GM19023 (cell line): ENCODE results near the gene CREB3L2.
"Not testable (repeated sequence)": the region's sequence is repeated elsewhere in the genome, so short reads cannot be mapped to it uniquely, and the experiment has no call there.

Experiments used
- ATAC-seq: cut with Tn5 transposase; IDR thresholded peaks from one replicate; pipeline ENCODE4 v1.9.1; 2021; ENCODE audit warnings: mild to moderate bottlenecking, moderate library complexity; ENCODE audit not compliant: unreplicated experiment

CREB3L2 gene

DNA sequence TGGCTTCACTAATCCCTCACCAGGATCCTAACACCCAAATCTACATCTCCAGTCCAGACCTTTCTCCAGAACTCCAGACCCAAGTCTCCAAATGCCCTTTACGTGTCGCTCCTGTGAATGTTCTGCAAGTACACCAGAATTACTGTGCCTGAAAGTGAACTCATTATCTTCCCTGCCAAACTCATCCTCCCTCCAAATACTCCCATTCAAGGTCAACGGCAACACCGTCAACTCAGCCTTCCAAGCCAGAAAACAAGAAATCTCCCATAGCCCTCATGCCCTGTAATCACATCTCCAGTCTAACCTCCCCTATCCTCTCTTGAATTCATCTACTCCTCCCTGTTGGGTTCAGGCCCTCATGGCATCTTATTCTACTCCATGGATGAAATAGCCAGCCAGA is 12.3 kb downstream of the CREB3L2 start:
- no peak for ATAC-seq

DNA sequence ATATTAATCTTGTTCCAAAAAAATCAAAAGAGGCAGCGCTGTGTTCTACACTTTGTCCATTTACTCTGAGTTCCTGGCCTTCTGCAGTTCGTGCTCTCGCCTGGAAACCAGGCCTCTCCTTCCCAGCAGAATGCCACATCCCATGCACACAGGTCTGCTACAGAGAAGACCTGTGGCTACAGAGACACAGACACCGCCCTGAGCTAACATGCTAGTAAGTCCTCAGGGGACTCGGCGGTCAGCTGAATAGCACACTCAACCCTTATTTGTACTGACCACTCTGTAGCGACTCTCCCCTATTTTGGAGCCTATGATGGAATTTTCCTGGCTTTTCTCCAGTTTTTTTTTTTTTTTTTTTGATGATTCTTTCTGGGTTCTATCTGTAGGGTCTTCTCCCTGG is 12.8 kb downstream of the CREB3L2 start:
- ATAC-seq: no peak

DNA sequence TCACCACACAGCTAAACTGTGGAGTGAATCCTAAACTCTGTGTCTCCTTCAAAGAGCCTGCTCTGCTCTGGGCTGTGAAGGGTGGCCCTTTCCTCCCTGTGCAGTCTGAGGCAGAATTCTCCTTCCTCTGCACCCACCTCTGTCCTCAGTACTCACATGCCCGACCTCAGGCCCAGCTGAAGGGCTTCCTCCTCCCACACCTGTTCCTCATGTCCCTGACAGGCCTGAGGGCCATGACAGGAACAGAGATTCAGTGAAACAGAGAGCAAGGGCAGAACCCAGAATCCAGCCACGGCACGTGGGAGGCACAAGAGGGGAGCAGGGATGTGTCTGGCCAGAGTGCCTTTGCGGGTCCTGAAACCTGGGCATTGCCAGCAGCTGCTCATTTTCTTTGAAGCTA is 13.9 kb downstream of the CREB3L2 start:
- ATAC-seq: peak; percentile 48

DNA sequence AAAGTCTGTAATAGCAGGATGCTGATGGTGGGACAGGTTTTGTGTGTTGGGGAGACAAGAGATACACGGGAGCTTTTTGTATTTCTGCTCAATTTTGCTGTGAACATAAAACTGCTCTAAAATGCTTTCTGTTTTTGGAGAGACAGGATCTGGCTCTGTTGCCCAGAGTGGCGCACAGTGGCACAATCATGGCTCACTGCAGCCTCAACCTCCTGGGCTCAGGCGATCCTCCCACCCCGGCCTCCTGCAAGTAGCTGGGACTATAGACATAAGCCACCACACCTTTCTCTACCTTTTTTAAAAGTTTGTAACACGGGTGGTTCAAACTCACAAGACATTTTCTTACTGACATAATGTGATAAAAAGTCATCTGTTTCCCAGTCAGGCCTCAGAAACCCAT is 14.3 kb downstream of the CREB3L2 start:
- ATAC-seq: no peak

DNA sequence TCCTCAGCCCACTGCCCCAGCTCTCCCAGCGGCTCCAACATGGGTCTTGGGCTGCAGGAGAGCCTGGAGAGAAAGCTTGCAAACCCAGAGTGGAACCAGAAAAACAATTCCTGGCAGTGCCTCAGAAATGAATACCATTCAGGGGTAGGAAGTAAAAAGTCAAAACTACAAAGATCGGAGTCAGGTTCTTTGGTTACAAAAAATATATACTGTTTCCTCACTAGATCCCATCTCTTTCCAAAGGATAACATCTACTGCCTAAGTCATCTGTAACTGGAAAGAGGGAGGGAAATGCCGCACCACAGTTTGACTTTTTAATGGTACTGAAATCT is 14.9 kb downstream of the CREB3L2 start:
- no peak for ATAC-seq

DNA sequence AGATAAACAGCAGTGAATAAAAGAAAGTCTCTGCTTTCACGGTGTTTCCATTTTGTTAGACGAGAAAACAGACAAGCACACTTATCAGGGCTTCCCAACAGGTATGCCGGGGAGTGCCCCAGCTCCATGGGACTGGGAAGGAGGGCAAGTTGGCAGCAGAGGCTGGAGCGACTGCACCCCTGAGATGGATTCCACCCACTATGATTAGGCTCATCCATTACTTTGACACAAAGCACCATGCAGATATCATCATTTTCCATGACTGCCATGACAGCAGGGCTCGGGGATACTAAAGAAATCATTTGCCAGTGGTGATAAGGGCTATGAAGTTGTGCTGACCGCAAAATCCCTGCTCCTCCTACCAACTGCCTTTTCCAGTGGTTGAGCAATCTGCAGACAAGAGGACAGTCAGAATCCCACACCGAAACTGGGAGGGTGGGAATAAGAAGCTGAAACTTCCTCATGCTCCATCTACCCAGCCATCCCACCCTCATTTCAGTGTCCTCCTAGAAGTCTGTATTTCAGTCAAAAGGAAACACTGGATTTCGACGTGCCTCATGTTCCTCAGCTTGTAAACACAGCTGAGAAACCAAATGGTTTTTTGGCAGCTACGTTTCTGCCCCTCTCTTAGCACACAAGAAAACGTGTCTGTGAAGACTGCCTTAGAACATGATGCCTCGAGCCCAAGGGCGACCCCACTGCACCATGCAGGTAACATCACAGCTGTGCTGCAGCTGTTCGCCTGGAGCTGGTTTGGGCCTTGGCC is 15.5 kb downstream of the CREB3L2 start:
- ATAC-seq: no peak

DNA sequence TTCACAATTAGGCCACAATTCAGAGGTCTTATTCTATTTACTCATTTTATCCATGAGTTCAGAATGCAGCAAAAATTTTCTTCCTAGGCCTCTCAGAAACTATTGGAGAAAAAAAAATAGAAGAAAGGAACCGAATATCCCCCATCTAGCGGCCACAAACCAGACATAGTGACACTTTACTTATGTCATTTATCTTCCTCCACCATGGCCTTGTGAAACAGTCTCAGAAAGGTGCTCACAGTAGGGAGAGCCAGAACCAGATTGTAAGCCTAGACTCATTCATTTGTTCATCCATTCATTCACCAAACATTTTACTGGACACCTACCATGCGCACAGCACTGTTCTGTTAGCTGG is 16.0 kb downstream of the CREB3L2 start:
- ATAC-seq: peak; percentile 34

DNA sequence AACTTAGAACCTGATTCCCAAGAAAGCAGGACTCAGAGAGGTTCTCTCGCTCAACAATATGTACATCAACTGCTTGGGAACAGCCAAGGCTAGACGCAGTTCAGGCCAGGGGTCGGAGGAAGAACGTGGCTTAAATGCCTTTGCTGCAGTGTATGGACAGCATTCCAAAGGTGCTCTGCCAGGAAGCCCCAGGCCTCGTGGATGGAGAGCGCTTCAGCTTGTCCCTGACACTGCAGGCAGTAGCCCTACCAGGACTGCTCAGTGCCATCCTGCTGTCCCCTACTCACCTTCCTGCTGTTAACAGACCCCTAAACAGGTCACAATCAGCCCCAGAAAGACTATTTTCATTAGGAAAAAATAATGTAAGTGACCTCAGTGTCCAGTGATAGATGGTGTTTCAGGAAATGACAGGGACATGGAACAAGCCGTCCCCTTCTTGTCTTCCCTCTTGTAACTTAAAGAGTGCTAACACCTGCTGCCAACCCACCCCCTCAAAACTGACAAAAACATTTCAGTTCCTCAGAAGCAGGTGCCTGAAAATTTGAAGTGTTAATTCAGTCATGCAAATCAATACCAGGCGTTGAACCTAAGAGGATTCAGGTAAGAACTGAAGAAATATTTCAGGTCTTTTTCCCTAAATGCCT is 16.5 kb downstream of the CREB3L2 start:
- peak; percentile 49 for ATAC-seq

DNA sequence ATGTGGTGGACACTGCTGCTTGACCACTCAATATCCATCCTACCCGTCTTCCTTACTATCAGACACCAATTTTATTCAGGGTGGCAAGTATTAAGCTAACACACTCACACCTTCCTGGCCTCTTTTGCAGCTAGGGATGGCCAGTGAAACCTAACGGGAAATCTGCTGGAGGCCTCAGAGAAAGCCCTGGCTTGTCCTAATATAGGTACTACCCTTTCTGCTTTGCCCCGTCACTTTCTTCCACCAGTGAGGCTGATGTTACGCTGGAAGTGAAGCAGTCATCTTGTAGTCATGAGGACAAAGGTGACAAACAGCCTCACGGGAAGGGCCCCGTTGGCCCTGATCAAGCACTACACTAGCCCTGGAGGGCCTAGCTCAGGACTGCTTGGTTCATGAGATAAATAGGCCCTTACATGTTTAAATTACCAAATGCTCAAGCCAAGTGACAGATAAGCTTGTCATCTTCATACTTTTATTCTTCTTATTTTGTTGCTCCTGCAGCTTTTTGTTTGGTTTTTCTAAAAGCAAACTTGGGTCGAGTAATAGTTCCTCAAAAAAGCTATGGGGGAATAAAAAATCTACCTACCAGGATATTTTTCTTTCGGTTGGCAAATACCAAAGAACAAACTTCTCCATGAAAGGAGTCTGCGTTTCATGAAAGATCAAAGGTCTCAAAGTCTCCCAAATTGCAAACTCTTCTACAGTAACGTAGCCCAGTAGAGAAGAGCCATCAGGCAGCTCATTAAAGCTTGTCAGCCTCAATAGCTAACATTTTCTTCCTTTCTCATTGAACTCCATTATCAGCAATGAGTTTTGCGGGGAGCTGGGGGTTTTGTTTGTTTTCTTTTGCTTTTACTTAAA is 17.5 kb downstream of the CREB3L2 start:
- no peak for ATAC-seq

DNA sequence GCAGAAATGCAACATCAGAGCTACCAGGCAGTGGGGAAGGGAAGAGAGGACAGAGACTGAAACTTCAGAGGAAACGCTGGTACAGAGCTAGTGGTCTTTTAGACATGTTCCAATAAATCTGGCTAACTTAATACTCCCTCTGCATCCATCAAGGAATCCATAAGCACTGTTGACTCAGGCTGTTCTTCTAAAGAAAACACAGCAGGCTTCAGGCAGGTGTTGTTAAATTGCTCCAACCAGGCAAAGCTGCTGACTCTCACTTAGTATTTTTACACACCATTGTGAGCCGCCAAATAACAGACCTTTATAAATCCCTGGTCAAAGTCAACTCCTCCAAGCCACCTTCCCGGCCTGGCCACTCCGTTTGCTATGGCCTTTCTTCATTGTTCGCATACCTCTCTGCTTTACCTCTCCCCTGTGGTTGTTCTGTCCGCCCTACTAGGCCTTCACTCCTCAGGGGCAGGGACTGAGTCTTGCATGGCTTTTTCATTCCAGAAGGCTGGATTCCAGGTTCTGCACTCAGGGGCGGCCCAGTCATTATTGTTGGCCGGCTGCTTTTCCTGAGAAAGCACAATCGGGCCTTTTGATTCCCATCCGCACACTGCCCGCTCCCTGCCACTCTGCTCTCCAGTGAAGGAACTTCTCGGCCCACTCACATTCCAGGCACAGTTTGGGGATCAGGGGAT is 18.4 kb downstream of the CREB3L2 start:
- ATAC-seq: no peak

DNA sequence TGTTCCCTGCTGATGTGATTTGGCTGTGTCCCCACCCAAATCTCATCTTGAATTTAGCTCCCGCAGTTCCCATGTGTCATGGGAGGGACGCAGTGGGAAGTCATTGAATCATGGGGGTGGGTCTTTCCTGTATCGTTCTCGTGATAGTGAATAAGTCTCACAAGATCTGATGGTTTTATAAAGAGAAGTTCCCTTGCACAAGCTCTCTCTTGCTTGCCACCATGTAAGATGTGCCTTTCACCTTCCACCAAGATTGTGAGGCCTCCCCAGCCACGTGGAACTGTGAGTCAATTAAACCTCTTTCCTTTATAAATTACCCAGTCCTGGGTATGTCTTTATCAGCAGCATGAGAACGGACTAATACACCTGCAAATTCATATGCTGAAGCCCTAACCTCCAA is 19.5 kb downstream of the CREB3L2 start:
- ATAC-seq: not testable (repeated sequence)

DNA sequence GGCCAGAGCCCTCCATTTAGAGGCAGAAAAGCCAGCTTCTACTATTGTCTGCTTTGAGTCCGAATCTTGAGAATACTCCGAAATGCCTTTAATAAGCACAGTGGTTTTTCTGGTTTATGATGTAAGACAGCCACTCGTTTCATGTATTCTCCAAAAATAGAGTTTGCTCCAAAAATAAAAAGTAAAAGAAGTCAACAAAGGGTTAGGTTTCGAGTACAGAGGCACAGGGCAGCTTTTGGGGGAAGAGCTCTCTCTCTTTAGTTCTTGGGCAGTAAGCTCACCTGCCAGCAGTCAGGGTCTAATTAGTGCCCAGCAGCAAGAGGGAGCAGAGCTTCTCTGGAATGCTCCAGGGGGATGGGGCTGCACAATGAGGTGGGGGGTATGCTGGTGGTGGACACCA is 20.2 kb downstream of the CREB3L2 start:
- ATAC-seq: peak; percentile 46

DNA sequence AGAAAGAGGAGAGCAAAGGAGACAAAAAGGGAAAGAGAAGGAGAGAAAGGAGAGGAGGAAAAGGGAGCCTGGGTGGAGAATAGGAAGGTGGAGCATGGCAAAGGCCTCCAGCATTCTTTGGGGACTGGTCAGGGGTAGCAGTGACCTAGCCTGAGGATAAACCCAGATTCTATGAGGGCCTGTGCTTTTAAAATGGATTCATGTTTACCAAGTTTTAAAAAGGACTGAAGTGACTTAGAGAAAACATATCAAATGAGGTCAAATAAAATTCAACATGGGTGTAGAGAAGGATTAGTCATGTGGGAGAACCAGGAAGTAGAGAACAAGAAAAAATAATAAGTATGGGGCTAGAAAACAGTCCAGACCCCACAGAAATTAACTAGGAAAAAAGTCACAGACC is 20.7 kb downstream of the CREB3L2 start:
- no peak for ATAC-seq

DNA sequence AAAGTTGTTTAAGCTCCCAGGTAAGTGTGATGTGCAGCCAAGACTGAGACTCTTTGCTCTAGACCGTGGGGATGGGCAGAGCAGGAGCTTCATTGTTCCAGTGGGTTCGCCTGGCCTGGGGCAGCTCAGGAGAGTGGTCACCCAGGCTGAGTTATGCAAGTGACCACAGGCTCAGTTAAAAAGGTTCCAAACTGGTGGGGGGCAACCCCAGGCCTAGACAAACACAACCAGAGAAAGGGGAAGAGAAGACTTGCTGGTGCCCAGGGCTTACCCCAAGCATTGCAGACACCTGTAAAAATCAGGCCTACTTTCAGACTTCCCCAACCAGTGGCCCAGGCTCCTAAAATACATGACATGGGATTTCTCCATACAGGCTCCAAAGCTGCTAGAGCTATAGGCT is 21.6 kb downstream of the CREB3L2 start:
- no peak for ATAC-seq

DNA sequence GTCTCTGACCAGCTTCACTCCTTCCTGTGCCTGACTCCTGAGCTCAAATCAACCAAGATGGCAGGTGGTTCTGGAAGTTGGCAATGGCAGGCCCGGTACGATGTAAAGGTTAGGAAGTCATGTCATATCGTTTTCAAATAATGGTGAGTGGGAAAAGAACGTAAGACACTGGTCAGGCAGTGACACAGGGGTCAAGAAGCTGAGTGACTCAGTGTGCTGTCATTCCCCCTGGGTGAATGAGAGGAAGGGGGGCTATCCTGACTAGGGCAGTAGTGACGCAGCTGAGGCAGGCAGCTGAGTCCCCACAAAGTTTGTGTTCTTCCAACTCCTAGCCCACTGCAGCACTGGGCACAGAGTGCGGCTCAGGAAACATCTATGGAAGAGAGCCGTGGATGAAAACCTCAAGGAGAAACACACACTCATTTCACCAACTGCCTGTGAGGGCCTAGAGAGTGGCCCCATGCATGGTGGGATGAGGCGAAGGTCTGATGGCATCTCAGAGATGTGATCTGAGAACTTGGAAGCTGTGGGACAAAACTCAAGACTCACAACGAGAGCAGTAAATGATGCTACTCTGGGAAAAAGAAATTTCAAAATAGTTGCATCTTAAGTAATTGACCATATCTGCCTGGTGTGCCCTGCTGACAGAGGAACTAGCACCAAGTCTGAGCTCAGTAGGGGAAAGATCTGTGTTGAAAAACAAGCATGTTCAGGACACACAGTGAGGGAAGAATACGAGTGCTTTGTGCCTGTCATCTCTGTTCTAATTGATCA is 23.2 kb downstream of the CREB3L2 start:
- ATAC-seq: no peak

DNA sequence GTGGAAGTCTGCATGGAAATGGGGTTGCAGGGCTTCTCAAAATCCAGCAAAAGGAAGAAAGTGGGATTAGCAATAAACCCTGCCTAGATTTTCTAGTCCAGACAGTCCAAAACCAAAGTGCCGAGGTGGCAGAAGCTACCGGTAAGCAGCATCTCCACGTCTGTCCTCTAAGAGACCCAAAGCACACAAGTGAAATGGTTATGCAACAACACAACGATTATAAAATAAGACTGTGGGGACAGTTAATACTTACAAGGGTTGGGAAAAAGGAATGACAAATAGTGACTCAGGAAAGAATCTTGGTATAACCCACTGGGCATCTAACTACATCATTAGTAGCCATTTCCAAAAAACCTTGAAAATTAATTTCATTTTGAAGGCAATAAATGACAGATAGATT is 24.7 kb downstream of the CREB3L2 start:
- ATAC-seq: no peak

DNA sequence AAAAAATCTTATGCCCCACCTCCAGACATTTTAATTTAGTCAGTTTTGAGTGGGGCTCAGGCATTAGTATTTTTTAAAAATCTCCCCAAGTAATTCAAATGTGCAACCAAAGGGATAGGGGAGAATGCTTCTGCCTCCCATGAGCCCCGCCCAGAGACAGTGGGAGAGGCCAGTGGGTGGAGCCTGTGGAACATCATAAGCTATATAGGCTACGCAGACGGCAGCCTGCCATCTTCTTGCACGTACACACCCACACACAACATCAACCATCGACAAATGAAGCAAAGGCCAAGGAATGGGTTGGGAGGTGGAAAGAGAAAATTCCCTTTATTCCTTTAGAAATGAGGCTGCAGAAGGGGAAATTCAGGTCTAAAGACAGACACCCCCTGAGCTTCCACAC is 25.2 kb downstream of the CREB3L2 start:
- no peak for ATAC-seq

DNA sequence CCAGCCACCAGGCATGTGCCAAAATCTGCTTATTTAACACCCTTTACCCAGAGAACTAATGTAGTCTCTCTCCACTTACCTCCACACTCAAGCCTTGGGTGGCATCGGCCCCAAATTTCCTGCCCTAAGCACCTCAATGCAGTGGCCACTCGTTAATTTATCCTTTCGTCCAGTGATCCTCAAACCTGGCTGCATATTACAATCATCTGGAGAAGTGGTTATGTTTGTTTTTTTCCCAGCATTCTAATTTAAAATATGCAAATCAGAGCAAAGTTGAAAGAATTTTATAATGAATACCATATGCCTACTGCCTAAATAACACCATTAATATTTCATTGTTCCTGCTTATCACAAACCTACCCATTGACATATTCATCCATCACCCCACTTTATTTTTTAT is 25.7 kb downstream of the CREB3L2 start:
- no peak for ATAC-seq

DNA sequence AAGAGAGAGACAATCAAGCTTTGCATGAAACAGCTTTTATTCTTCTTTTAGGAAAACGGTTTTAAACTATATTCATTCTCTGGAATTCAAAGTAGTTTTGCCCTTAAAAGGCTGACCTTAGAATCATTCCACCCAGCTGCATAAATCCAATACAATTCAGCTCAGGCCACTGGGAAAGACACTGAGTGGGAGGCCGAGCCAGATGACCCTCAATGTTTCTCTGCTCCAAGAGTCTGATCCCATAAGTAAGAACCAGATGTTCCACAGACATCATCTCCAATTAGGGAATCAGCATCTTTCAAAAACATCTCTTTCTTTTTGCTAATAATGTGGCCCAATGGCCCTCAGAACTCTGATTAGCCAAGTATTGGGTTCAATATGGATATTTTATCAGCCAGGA is 26.1 kb downstream of the CREB3L2 start:
- no peak for ATAC-seq

DNA sequence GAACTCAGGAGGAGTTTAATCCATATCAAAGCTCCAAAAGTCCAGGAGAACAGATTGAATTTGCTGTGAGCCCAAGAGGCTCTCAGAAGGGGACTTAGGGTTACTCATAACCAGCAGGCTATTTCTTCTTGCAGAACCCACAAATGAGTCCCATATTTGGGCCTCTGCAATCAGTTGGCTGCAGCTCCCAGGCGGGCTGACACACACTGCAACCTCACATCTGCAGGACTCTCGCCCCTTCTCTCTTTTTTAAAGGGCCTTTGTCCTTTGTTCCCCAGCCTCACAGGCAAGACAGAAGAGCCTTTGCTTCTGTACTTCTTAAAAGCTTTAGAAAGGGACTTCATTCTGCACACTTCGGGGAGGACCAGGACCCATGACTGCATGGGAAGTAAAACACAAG is 26.7 kb downstream of the CREB3L2 start:
- peak; percentile 93 for ATAC-seq

DNA sequence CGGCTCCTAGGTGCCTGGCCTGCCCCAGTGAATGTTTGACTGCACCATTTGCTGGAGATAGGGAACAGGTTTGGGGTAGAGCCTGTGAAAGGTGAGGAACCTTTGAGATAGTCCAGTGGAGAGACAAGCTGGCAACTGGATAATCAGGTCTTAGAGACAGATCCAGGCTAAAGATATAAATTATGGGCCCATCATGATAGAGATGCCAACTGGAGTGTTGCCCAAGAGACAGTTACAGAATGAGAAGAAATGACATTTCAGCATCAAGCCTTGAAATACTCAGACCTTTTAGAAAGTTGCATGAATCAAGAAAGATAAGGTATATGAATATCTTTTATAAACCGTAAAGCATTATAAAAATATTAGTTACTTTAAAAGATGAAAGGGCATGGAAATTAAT is 27.1 kb downstream of the CREB3L2 start:
- ATAC-seq: no peak
